GM12878 (cell line): ENCODE results near the gene STEAP1. TPM values are rescaled to one million over a fixed set of nuclear protein-coding genes. Genes with fewer than 3 reads are reported as not detected.

Experiments used
- ATAC-seq: fragments of 200-7000 bp; cut with Tn5 transposase; 3 replicates; pipeline ENCODE4 v1.9.1; 2020; ENCODE audit warnings: mild to moderate bottlenecking, moderate library complexity
- BruUV-seq: library from RNA; stranded (reverse); fragments of 400-500 nt; replicated peaks from 2 replicates; lab custom pipeline; 2021; lab: Mats Ljungman, UMichigan
- CTCF ChIA-PET: fragments of 300-600 bp; sonication (Branson Sonifier 250); formaldehyde crosslinking; extraction: SDS; loops from one replicate; lab custom pipeline; 2021; ENCODE audit warnings: inconsistent platforms; lab: Yijun Ruan, JAX
- POLR2A ChIA-PET: fragments of 350-600 bp; formaldehyde crosslinking; extraction: SDS; loops from one replicate; lab custom pipeline; 2021; ENCODE audit warnings: inconsistent platforms; lab: Charles Lee
- RAD21 ChIA-PET: fragments of 300-600 bp; sonication (Branson Sonifier 250); formaldehyde crosslinking; loops from one replicate; lab custom pipeline; 2023; ENCODE audit warnings: antibody characterized with exemption; ENCODE audit not compliant: unreplicated experiment; lab: Charles Lee
- SMC1A ChIA-PET: fragments of 300-600 bp; sonication (Branson Sonifier 250); formaldehyde crosslinking; loops from one replicate; lab custom pipeline; 2023; ENCODE audit not compliant: unreplicated experiment, uncharacterized antibody; lab: Charles Lee
- DNase-seq: peaks from one replicate; pipeline ENCODE4 v3.0.0-alpha.2; 2011; ENCODE audit warnings: low read depth, low spot score
- FAIRE-seq: peaks from 3 replicates; lab custom pipeline; 2011; peaks lifted over from hg19 to GRCh38; lab: Jason Lieb, UNC
- H2AFZ ChIP-seq: 2 replicates; pipeline ENCODE4 v1.6.0; 2011; ENCODE audit warnings: low read depth, low read length, control low read depth; ENCODE audit not compliant: control insufficient read depth
- H3K27ac ChIP-seq: 2 replicates; pipeline ENCODE4 v1.5.1; 2011; ENCODE audit warnings: control low read depth; ENCODE audit not compliant: control insufficient read depth, insufficient read depth
- H3K27me3 ChIP-seq, 2 experiments: replicated peaks in 1 of 2; 2 replicates each; pipeline versions ENCODE4 v1.6.0 to v1.6.1; 2011; ENCODE audit warnings: low read length in 1 of 2; ENCODE audit not compliant: control insufficient read depth in 2 of 2, insufficient read depth in 2 of 2
- H3K36me3 ChIP-seq, 2 experiments: 2 replicates each; pipeline ENCODE4 v1.5.1; 2011; ENCODE audit warnings: low read length in 1 of 2; ENCODE audit not compliant: control insufficient read depth in 2 of 2, insufficient read depth in 2 of 2
- H3K4me1 ChIP-seq: 2 replicates; pipeline ENCODE4 v1.6.1; 2011; ENCODE audit warnings: mild to moderate bottlenecking, low read length, moderate library complexity, mixed read lengths; ENCODE audit not compliant: control insufficient read depth, insufficient read depth
- H3K4me2 ChIP-seq: 2 replicates; pipeline ENCODE4 v1.6.0; 2011; ENCODE audit warnings: control low read depth; ENCODE audit not compliant: control insufficient read depth, insufficient read depth
- H3K4me3 ChIP-seq: fragments of 200-600 bp; sonication (generic); 2 replicates; pipeline ENCODE4 v1.5.1; 2016
- H3K79me2 ChIP-seq: 2 replicates; pipeline ENCODE4 v1.6.0; 2011; ENCODE audit warnings: low read length; ENCODE audit not compliant: control insufficient read depth, insufficient read depth
- H3K9ac ChIP-seq: 2 replicates; pipeline ENCODE4 v1.8.0; 2011; ENCODE audit warnings: low read length, control low read depth, mixed read lengths; ENCODE audit not compliant: control insufficient read depth, insufficient read depth
- H3K9me3 ChIP-seq: replicated peaks from 3 replicates; pipeline ENCODE4 v1.5.1; 2011; ENCODE audit warnings: mild to moderate bottlenecking, low read length; ENCODE audit not compliant: control insufficient read depth, insufficient read depth
- H4K20me1 ChIP-seq: 2 replicates; pipeline ENCODE4 v1.6.0; 2011; ENCODE audit not compliant: control insufficient read depth, insufficient read depth
- BMI1 ChIP-seq: fragments of 450-650 bp; IDR thresholded peaks from 2 replicates; pipeline ENCODE4 v1.6.1; 2016; ENCODE audit warnings: mild to moderate bottlenecking, moderate library complexity, borderline replicate concordance
- CHD1 ChIP-seq: IDR thresholded peaks from 2 replicates; pipeline ENCODE4 v1.6.1; 2012; ENCODE audit warnings: low read depth, low read length, improper control_type of control experiment
- CHD2 ChIP-seq: IDR thresholded peaks from 2 replicates; pipeline ENCODE4 v1.6.1; 2011; ENCODE audit warnings: low read depth, low read length, improper control_type of control experiment, borderline replicate concordance
- HCFC1 ChIP-seq: fragments of 150-350 bp; IDR thresholded peaks from 2 replicates; pipeline ENCODE4 v1.6.1; 2014; ENCODE audit warnings: low read length
- RUNX3 ChIP-seq: IDR thresholded peaks from 2 replicates; pipeline ENCODE4 v1.6.1; 2012; ENCODE audit warnings: low read length, inconsistent platforms
- SREBF2 ChIP-seq: IDR thresholded peaks from 2 replicates; pipeline ENCODE4 v1.6.1; 2012; ENCODE audit warnings: mild to moderate bottlenecking, low read length
- WRNIP1 ChIP-seq: IDR thresholded peaks from 2 replicates; pipeline ENCODE4 v1.6.1; 2011; ENCODE audit warnings: low read depth, low read length, improper control_type of control experiment, borderline replicate concordance
- ZBED1 ChIP-seq: IDR thresholded peaks from 2 replicates; pipeline ENCODE4 v1.6.1; 2016; ENCODE audit warnings: borderline replicate concordance
- WGBS: methylation state at CpG from one replicate; pipeline ENCODE4 v1.1.6; 2016; ENCODE audit warnings: low lambda C conversion rate; ENCODE audit not compliant: insufficient replicate concordance, insufficient coverage; ENCODE audit errors: missing lambda C conversion rate; 5-methylcytosine and 5-hydroxymethylcytosine counted together
- in situ Hi-C: fragments of 300-500 bp; cut with MboI; formaldehyde crosslinking; loops from 9 replicates; pipeline ENCODE4 v1.14.3; 2018; ENCODE audit warnings: mixed read lengths
- intact Hi-C: fragments of 100-400 bp; cut with micrococcal nuclease; formaldehyde crosslinking; loops from one replicate; pipeline ENCODE4 v1.14.2; 2022; ENCODE audit not compliant: unreplicated experiment
- polyA plus RNA-seq, 11 experiments: library from polyadenylated mRNA; depleted of rRNA in 4 of 11; unstranded in 6 of 11; stranded (reverse) in 5 of 11; fragments of >200 nt; fragmentation: Nextera tagmentation in 4 of 11; fragmentation: Illumina TruSeq in 1 of 11; extraction: Ambion mirVana in 4 of 11; extraction: Trizol in 1 of 11; gene quantifications; 1 replicate in 1 of 11; 2 replicates in 10 of 11; pipeline versions ENCODE4 v1.2.1 to v1.2.3, GENCODE V29; 2011 to 2016; ENCODE audit warnings: inconsistent platforms in 2 of 11, missing spikeins in 2 of 11, low read depth in 1 of 11
- total RNA-seq, 4 experiments: library from RNA; depleted of rRNA in 3 of 4; stranded (reverse); fragments of >200 nt in 3 of 4; fragmentation: Illumina TruSeq in 1 of 4; extraction: Trizol in 1 of 4; gene quantifications; 2 replicates each; pipeline versions ENCODE4 v1.2.1 to v1.2.3, GENCODE V29; 2013 to 2021
- TF ChIP-seq, protein P1 (sequence below): IDR thresholded peaks from 2 replicates; pipeline ENCODE4 v1.6.1; 2011; ENCODE audit warnings: borderline replicate concordance, low read depth, mild to moderate bottlenecking, moderate library complexity, mixed read lengths, low read length; ENCODE audit not compliant: insufficient read depth; ENCODE audit errors: extremely low read length
- TF ChIP-seq, protein P2 (sequence below): IDR thresholded peaks from 2 replicates; pipeline ENCODE4 v1.6.1; 2012; ENCODE audit warnings: low read depth, low read length, improper control_type of control experiment
- TF ChIP-seq, protein P3 (sequence below): fragments of 450-650 bp; IDR thresholded peaks from 2 replicates; pipeline ENCODE4 v1.6.1; 2016; ENCODE audit warnings: mild to moderate bottlenecking, moderate library complexity, borderline replicate concordance
- TF ChIP-seq, protein P4 (sequence below): fragments of 450-650 bp; formaldehyde crosslinking; IDR thresholded peaks from 2 replicates; pipeline ENCODE4 v1.5.0; 2022; ENCODE audit warnings: mild to moderate bottlenecking, missing genetic modification characterization

The STEAP1 gene
- total and polyA plus RNA-seq, 10 of the 15 experiments (the other 5 are each of a cell fraction or from before 2014, with no cell fraction given): 2.1 to 44.6 (median 4.6) TPM

GRCh38 chr7:90192876-90193750 is 38.8 kb downstream of the STEAP1 start:
- intact Hi-C loops (no loop called here), in situ Hi-C loops (no loop called here)
- H3K4me3 ChIP-seq: no peak overlapping the region
- no TSS peak for BruUV-seq
- ChIA-PET CTCF (interaction anchor here (0.6 to 1.9 kb wide), 4 partner anchors 14 to 401 kb away, joined by 3 to 8 read pairs (median 6); partner anchors contain the start of gene STEAP2), SMC1A (interaction anchor here (0.7 to 2.7 kb wide), 8 partner anchors 12 to 47 kb away, joined by 3 to 11 read pairs (median 3); no protein-coding TSS in a partner anchor), POLR2A (interaction anchor here (0.9 to 1.6 kb wide), 3 partner anchors 15 to 27 kb away, joined by 3 to 5 read pairs (median 3); no protein-coding TSS in a partner anchor), RAD21 (interaction anchor here (0.6 to 1.4 kb wide), 3 partner anchors 37 to 70 kb away, joined by 4 to 5 read pairs (median 5); no protein-coding TSS in a partner anchor)
- DNase-seq: no peak
- H3K79me2 ChIP-seq: no peaks in the 10 kb centered on the region
- FAIRE-seq: no peak
- H3K27ac ChIP-seq: no peak overlapping the region
- ATAC-seq: no peak
- H3K36me3 ChIP-seq: no peaks in the 10 kb centered on the region
- no peaks in the 10 kb centered on the region for H4K20me1 ChIP-seq
- peaks cover 1% of the 10 kb centered on the region; the same call in 1 of the 3 replicates for H3K9me3 ChIP-seq
- H2AFZ ChIP-seq: no peak overlapping the region
- H3K27me3 ChIP-seq: no peaks in the 10 kb centered on the region
- WGBS: 17% methylated on average over 2 of the region's 2 CpGs
- H3K9ac ChIP-seq: no peak overlapping the region
- H3K4me1 ChIP-seq: no peaks in the 10 kb centered on the region
- H3K4me2 ChIP-seq: no peak overlapping the region
- TF ChIP-seq, protein P1, sequence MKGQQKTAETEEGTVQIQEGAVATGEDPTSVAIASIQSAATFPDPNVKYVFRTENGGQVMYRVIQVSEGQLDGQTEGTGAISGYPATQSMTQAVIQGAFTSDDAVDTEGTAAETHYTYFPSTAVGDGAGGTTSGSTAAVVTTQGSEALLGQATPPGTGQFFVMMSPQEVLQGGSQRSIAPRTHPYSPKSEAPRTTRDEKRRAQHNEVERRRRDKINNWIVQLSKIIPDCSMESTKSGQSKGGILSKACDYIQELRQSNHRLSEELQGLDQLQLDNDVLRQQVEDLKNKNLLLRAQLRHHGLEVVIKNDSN: no peak
- TF ChIP-seq WRNIP1: no peak
- TF ChIP-seq, protein P2, sequence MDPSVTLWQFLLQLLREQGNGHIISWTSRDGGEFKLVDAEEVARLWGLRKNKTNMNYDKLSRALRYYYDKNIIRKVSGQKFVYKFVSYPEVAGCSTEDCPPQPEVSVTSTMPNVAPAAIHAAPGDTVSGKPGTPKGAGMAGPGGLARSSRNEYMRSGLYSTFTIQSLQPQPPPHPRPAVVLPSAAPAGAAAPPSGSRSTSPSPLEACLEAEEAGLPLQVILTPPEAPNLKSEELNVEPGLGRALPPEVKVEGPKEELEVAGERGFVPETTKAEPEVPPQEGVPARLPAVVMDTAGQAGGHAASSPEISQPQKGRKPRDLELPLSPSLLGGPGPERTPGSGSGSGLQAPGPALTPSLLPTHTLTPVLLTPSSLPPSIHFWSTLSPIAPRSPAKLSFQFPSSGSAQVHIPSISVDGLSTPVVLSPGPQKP: no peak
- TF ChIP-seq, protein P3, sequence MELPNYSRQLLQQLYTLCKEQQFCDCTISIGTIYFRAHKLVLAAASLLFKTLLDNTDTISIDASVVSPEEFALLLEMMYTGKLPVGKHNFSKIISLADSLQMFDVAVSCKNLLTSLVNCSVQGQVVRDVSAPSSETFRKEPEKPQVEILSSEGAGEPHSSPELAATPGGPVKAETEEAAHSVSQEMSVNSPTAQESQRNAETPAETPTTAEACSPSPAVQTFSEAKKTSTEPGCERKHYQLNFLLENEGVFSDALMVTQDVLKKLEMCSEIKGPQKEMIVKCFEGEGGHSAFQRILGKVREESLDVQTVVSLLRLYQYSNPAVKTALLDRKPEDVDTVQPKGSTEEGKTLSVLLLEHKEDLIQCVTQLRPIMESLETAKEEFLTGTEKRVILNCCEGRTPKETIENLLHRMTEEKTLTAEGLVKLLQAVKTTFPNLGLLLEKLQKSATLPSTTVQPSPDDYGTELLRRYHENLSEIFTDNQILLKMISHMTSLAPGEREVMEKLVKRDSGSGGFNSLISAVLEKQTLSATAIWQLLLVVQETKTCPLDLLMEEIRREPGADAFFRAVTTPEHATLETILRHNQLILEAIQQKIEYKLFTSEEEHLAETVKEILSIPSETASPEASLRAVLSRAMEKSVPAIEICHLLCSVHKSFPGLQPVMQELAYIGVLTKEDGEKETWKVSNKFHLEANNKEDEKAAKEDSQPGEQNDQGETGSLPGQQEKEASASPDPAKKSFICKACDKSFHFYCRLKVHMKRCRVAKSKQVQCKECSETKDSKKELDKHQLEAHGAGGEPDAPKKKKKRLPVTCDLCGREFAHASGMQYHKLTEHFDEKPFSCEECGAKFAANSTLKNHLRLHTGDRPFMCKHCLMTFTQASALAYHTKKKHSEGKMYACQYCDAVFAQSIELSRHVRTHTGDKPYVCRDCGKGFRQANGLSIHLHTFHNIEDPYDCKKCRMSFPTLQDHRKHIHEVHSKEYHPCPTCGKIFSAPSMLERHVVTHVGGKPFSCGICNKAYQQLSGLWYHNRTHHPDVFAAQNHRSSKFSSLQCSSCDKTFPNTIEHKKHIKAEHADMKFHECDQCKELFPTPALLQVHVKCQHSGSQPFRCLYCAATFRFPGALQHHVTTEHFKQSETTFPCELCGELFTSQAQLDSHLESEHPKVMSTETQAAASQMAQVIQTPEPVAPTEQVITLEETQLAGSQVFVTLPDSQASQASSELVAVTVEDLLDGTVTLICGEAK: no peak
- TF ChIP-seq RUNX3: no peak
- TF ChIP-seq ZBED1: no peak
- no peak for TF ChIP-seq SREBF2
- TF ChIP-seq BMI1: no peak
- TF ChIP-seq, protein P4, sequence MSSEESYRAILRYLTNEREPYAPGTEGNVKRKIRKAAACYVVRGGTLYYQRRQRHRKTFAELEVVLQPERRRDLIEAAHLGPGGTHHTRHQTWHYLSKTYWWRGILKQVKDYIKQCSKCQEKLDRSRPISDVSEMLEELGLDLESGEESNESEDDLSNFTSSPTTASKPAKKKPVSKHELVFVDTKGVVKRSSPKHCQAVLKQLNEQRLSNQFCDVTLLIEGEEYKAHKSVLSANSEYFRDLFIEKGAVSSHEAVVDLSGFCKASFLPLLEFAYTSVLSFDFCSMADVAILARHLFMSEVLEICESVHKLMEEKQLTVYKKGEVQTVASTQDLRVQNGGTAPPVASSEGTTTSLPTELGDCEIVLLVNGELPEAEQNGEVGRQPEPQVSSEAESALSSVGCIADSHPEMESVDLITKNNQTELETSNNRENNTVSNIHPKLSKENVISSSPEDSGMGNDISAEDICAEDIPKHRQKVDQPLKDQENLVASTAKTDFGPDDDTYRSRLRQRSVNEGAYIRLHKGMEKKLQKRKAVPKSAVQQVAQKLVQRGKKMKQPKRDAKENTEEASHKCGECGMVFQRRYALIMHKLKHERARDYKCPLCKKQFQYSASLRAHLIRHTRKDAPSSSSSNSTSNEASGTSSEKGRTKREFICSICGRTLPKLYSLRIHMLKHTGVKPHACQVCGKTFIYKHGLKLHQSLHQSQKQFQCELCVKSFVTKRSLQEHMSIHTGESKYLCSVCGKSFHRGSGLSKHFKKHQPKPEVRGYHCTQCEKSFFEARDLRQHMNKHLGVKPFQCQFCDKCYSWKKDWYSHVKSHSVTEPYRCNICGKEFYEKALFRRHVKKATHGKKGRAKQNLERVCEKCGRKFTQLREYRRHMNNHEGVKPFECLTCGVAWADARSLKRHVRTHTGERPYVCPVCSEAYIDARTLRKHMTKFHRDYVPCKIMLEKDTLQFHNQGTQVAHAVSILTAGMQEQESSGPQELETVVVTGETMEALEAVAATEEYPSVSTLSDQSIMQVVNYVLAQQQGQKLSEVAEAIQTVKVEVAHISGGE: no peak
- no peak for TF ChIP-seq CHD1
- no peak for TF ChIP-seq CHD2
- no peak for TF ChIP-seq HCFC1
